HepG2 (cell line): Measurements from ENCODE around the gene UNC119B.

Source experiments
- ARID2 ChIP-seq: sonication (generic); formaldehyde crosslinking; IDR thresholded peaks from 2 replicates; pipeline ENCODE4 v1.8.1; 2022; ENCODE audit warnings: mild to moderate bottlenecking, missing genetic modification reagents, borderline replicate concordance
- CEBPB ChIP-seq: IDR thresholded peaks from 2 replicates; pipeline ENCODE4 v1.6.1; 2011; ENCODE audit warnings: low read depth, low read length, improper control_type of control experiment, borderline replicate concordance
- EP300 ChIP-seq, 3 experiments: sonication (generic) in 1 of 3; formaldehyde crosslinking in 1 of 3; IDR thresholded peaks; 2 replicates each; pipeline versions ENCODE4 v1.5.1 to v1.6.1; 2011 to 2020; ENCODE audit warnings: low read depth in 2 of 3, low read length in 2 of 3, borderline replicate concordance in 1 of 3, improper control_type of control experiment in 1 of 3, mild to moderate bottlenecking in 1 of 3, missing genetic modification reagents in 1 of 3, moderate library complexity in 1 of 3
- SRF ChIP-seq: IDR thresholded peaks from 2 replicates; pipeline ENCODE4 v1.6.1; 2011; ENCODE audit warnings: mild to moderate bottlenecking, low read depth, low read length, moderate library complexity
- SRSF1 ChIP-seq: fragments of 200-400 bp; formaldehyde crosslinking; optimal IDR thresholded peaks from 2 replicates; pipeline ENCODE3; 2017; ENCODE audit warnings: mild to moderate bottlenecking, low read depth, low read length, moderate library complexity
- TF ChIP-seq, protein P1 (sequence below), 2 experiments: IDR thresholded peaks; 2 replicates each; pipeline ENCODE4 v1.6.1; 2011 to 2012; ENCODE audit warnings: low read length in 2 of 2, borderline replicate concordance in 1 of 2, low read depth in 1 of 2, mild to moderate bottlenecking in 1 of 2, moderate library complexity in 1 of 2
- TF ChIP-seq, protein P2 (sequence below): sonication (generic); formaldehyde crosslinking; IDR thresholded peaks from 2 replicates; pipeline ENCODE4 v1.4.0; 2020; ENCODE audit warnings: missing genetic modification reagents, mild to moderate bottlenecking, borderline replicate concordance
- TF ChIP-seq, protein P3 (sequence below): sonication (generic); formaldehyde crosslinking; IDR thresholded peaks from 2 replicates; pipeline ENCODE4 v1.4.0; 2020; ENCODE audit warnings: missing genetic modification reagents

DNA sequence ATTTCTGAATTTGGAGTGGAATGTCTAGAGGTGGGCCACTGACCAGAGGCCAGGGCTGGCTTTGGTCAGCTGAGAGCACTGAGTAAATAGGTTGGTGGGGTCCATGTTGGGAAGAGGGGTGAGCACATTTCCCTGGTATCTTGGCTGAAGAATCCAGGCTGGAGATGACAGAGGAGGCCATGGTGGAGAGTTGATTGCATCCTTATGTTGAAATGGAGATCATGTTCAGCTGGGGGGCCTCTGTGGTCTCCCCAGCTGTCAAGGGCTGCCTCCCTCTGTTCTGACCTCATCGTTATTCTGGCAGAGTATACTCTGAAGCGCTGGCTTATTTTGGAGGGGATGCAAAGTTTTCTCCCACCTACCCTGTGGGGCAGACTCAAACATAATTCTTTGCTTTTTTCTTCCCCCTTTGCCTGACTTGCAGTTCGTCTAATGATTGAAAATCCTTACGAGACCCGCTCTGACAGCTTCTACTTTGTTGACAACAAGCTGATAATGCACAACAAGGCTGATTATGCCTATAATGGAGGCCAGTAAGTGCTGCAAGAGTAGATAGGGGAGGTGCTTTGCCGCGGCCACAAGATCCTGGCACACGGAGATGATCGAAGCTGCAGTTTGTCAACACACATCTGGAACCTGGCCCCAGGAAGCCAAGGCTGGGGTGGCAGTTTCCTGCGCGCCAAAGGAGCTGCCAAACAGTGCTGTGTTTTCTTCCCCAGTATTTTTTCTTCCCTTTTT, 9.4 kb downstream of the UNC119B start:
- TF ChIP-seq EP300 (IDR thresholded peaks at IDR 0.05; ENCODE audit: low read depth in 2 of 2, low read length in 2 of 2) (no peak), EP300 (CRISPR knock-in tag; IDR thresholded peaks at IDR 0.05; ENCODE audit: borderline replicate concordance) (no peak), SRSF1 (no peak), CEBPB (no peak), SRF (no peak), ARID2 (CRISPR knock-in tag) (no peak)
- TF ChIP-seq, protein P1, sequence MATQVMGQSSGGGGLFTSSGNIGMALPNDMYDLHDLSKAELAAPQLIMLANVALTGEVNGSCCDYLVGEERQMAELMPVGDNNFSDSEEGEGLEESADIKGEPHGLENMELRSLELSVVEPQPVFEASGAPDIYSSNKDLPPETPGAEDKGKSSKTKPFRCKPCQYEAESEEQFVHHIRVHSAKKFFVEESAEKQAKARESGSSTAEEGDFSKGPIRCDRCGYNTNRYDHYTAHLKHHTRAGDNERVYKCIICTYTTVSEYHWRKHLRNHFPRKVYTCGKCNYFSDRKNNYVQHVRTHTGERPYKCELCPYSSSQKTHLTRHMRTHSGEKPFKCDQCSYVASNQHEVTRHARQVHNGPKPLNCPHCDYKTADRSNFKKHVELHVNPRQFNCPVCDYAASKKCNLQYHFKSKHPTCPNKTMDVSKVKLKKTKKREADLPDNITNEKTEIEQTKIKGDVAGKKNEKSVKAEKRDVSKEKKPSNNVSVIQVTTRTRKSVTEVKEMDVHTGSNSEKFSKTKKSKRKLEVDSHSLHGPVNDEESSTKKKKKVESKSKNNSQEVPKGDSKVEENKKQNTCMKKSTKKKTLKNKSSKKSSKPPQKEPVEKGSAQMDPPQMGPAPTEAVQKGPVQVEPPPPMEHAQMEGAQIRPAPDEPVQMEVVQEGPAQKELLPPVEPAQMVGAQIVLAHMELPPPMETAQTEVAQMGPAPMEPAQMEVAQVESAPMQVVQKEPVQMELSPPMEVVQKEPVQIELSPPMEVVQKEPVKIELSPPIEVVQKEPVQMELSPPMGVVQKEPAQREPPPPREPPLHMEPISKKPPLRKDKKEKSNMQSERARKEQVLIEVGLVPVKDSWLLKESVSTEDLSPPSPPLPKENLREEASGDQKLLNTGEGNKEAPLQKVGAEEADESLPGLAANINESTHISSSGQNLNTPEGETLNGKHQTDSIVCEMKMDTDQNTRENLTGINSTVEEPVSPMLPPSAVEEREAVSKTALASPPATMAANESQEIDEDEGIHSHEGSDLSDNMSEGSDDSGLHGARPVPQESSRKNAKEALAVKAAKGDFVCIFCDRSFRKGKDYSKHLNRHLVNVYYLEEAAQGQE (IDR thresholded peaks at IDR 0.05; ENCODE audit: borderline replicate concordance in 1 of 2, low read depth in 1 of 2, low read length in 2 of 2): no peak
- TF ChIP-seq, protein P2, sequence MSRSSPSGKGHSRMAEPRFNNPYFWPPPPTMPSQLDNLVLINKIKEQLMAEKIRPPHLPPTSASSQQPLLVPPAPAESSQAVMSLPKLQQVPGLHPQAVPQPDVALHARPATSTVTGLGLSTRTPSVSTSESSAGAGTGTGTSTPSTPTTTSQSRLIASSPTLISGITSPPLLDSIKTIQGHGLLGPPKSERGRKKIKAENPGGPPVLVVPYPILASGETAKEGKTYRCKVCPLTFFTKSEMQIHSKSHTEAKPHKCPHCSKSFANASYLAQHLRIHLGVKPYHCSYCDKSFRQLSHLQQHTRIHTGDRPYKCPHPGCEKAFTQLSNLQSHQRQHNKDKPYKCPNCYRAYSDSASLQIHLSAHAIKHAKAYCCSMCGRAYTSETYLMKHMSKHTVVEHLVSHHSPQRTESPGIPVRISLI (CRISPR knock-in tag): no peak
- TF ChIP-seq, protein P3, sequence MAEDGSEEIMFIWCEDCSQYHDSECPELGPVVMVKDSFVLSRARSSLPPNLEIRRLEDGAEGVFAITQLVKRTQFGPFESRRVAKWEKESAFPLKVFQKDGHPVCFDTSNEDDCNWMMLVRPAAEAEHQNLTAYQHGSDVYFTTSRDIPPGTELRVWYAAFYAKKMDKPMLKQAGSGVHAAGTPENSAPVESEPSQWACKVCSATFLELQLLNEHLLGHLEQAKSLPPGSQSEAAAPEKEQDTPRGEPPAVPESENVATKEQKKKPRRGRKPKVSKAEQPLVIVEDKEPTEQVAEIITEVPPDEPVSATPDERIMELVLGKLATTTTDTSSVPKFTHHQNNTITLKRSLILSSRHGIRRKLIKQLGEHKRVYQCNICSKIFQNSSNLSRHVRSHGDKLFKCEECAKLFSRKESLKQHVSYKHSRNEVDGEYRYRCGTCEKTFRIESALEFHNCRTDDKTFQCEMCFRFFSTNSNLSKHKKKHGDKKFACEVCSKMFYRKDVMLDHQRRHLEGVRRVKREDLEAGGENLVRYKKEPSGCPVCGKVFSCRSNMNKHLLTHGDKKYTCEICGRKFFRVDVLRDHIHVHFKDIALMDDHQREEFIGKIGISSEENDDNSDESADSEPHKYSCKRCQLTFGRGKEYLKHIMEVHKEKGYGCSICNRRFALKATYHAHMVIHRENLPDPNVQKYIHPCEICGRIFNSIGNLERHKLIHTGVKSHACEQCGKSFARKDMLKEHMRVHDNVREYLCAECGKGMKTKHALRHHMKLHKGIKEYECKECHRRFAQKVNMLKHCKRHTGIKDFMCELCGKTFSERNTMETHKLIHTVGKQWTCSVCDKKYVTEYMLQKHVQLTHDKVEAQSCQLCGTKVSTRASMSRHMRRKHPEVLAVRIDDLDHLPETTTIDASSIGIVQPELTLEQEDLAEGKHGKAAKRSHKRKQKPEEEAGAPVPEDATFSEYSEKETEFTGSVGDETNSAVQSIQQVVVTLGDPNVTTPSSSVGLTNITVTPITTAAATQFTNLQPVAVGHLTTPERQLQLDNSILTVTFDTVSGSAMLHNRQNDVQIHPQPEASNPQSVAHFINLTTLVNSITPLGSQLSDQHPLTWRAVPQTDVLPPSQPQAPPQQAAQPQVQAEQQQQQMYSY (CRISPR knock-in tag): no peak
